H9 (cell line): ENCODE data around the gene CLCN2. TPM values are rescaled to one million over a fixed set of nuclear protein-coding genes. Genes with fewer than 3 reads are reported as not detected.
A peak's percentile ranks its signal among the peaks of the same experiment; 100 is the strongest.

ENCODE experiments used
- DNase-seq: peaks from one replicate; pipeline ENCODE4 v3.0.0-alpha.2; 2017
- H2AFZ ChIP-seq: one replicate; pipeline ENCODE4 v1.6.1; 2013; ENCODE audit warnings: mild to moderate bottlenecking, low read length, control low read depth, moderate library complexity
- H2AK5ac ChIP-seq: 2 replicates; pipeline ENCODE4 v1.6.1; 2013; ENCODE audit warnings: low read length, control low read depth, mixed read lengths; ENCODE audit not compliant: insufficient read length
- H2BK120ac ChIP-seq: one replicate; pipeline ENCODE4 v1.6.1; 2013; ENCODE audit warnings: low read depth, mild to moderate bottlenecking, low read length, control low read depth, inconsistent platforms; ENCODE audit not compliant: poor library complexity, severe bottlenecking
- H2BK12ac ChIP-seq: 2 replicates; pipeline ENCODE4 v1.6.1; 2013; ENCODE audit warnings: low read length, control low read depth, mixed read lengths, low read depth; ENCODE audit not compliant: insufficient read length
- H2BK15ac ChIP-seq: 2 replicates; pipeline ENCODE4 v1.6.1; 2013; ENCODE audit warnings: low read depth, low read length, control low read depth
- H2BK20ac ChIP-seq: one replicate; pipeline ENCODE4 v1.6.1; 2013; ENCODE audit warnings: low read depth, mild to moderate bottlenecking, low read length, control low read depth, inconsistent platforms; ENCODE audit not compliant: poor library complexity, severe bottlenecking
- H2BK5ac ChIP-seq: 2 replicates; pipeline ENCODE4 v1.6.1; 2013; ENCODE audit warnings: low read length, control low read depth, mixed read lengths; ENCODE audit not compliant: insufficient read length
- H3K14ac ChIP-seq: 2 replicates; pipeline ENCODE4 v1.6.1; 2013; ENCODE audit warnings: low read length, control low read depth; ENCODE audit not compliant: insufficient read depth
- H3K18ac ChIP-seq: 2 replicates; pipeline ENCODE4 v1.6.1; 2013; ENCODE audit warnings: low read depth, mild to moderate bottlenecking, mixed read lengths, low read length, control low read depth; ENCODE audit not compliant: insufficient read length
- H3K23ac ChIP-seq: 2 replicates; pipeline ENCODE4 v1.6.1; 2013; ENCODE audit warnings: low read length, control low read depth, mixed read lengths, low read depth; ENCODE audit not compliant: insufficient read length
- H3K23me2 ChIP-seq: 2 replicates; pipeline ENCODE4 v1.6.1; 2013; ENCODE audit warnings: low read depth, mild to moderate bottlenecking, mixed read lengths, low read length, control low read depth; ENCODE audit not compliant: insufficient read length, poor library complexity, severe bottlenecking
- H3K27ac ChIP-seq: 2 replicates; pipeline ENCODE4 v1.5.1; 2013; ENCODE audit warnings: low read length, control low read depth, mixed read lengths, low read depth; ENCODE audit not compliant: insufficient read length
- H3K27me3 ChIP-seq: 2 replicates; pipeline ENCODE4 v1.6.1; 2013; ENCODE audit warnings: low read length, control low read depth, inconsistent platforms; ENCODE audit not compliant: insufficient read depth
- H3K4ac ChIP-seq: 2 replicates; pipeline ENCODE4 v1.6.1; 2013; ENCODE audit warnings: low read depth, mild to moderate bottlenecking, control low read depth, inconsistent platforms, low read length, moderate library complexity
- H3K4me1 ChIP-seq: 2 replicates; pipeline ENCODE4 v1.6.1; 2013; ENCODE audit warnings: low read length, control low read depth, inconsistent platforms; ENCODE audit not compliant: insufficient read depth
- H3K4me2 ChIP-seq: 2 replicates; pipeline ENCODE4 v1.6.1; 2013; ENCODE audit warnings: low read length, control low read depth, mixed read lengths; ENCODE audit not compliant: insufficient read length, insufficient read depth
- H3K56ac ChIP-seq: 2 replicates; pipeline ENCODE4 v1.6.1; 2013; ENCODE audit warnings: low read depth, mild to moderate bottlenecking, mixed read lengths, low read length, control low read depth; ENCODE audit not compliant: insufficient read length
- H3K79me1 ChIP-seq: 2 replicates; pipeline ENCODE4 v1.6.1; 2013; ENCODE audit warnings: low read depth, mild to moderate bottlenecking, moderate library complexity, low read length, control low read depth, inconsistent platforms; ENCODE audit not compliant: insufficient read depth, poor library complexity, severe bottlenecking
- H3K79me2 ChIP-seq: 2 replicates; pipeline ENCODE4 v1.6.1; 2013; ENCODE audit warnings: low read length, control low read depth, inconsistent platforms; ENCODE audit not compliant: insufficient read depth
- H3K9ac ChIP-seq: 2 replicates; pipeline ENCODE4 v1.6.1; 2013; ENCODE audit warnings: low read length, control low read depth, mixed read lengths; ENCODE audit not compliant: insufficient read length; ENCODE audit errors: extremely low read depth
- H3K9me3 ChIP-seq: one replicate; pipeline ENCODE4 v1.6.1; 2013; ENCODE audit warnings: low read depth, low read length, inconsistent platforms; ENCODE audit not compliant: control insufficient read depth
- H3T11ph ChIP-seq: one replicate; pipeline ENCODE4 v1.6.1; 2013; ENCODE audit warnings: mild to moderate bottlenecking, low read length, control low read depth, inconsistent platforms
- H4K20me1 ChIP-seq: one replicate; pipeline ENCODE4 v1.6.1; 2013; ENCODE audit not compliant: control insufficient read depth, insufficient read length, insufficient read depth
- H4K5ac ChIP-seq: 2 replicates; pipeline ENCODE4 v1.6.1; 2013; ENCODE audit warnings: low read depth, mild to moderate bottlenecking, mixed read lengths, low read length, control low read depth; ENCODE audit not compliant: insufficient read length
- H4K8ac ChIP-seq: replicated peaks from 2 replicates; pipeline ENCODE4 v1.6.1; 2013; ENCODE audit warnings: low read length, control low read depth, mixed read lengths, low read depth; ENCODE audit not compliant: insufficient read length
- H4K91ac ChIP-seq: 2 replicates; pipeline ENCODE4 v1.6.1; 2013; ENCODE audit warnings: low read depth, mild to moderate bottlenecking, moderate library complexity, mixed read lengths, low read length, control low read depth; ENCODE audit not compliant: insufficient read length
- H3K27ac Mint-ChIP-seq, 3 experiments: 2 replicates in 2 of 3; 3 replicates in 1 of 3; pipeline ENCODE4 v1.8.0; 2020 to 2021; ENCODE audit warnings: mixed read lengths in 3 of 3, mild to moderate bottlenecking in 1 of 3, moderate library complexity in 1 of 3
- H3K27me3 Mint-ChIP-seq: 2 replicates; pipeline ENCODE4 v1.8.0; 2021; ENCODE audit warnings: low read depth, mild to moderate bottlenecking, moderate library complexity, mixed read lengths
- H3K36me3 Mint-ChIP-seq, 3 experiments: 2 replicates in 2 of 3; 3 replicates in 1 of 3; pipeline ENCODE4 v1.8.0; 2020 to 2021; ENCODE audit warnings: low read depth in 3 of 3, mixed read lengths in 3 of 3; ENCODE audit not compliant: insufficient read depth in 1 of 3
- H3K4me1 Mint-ChIP-seq, 2 experiments: 2 replicates each; pipeline ENCODE4 v1.8.0; 2020; ENCODE audit warnings: mixed read lengths in 2 of 2
- H3K4me3 Mint-ChIP-seq, 2 experiments: 2 replicates in 1 of 2; 3 replicates in 1 of 2; pipeline ENCODE4 v1.8.0; 2020 to 2021; ENCODE audit warnings: mild to moderate bottlenecking in 2 of 2, mixed read lengths in 2 of 2, moderate library complexity in 1 of 2
- H3K9me3 Mint-ChIP-seq, 2 experiments: 2 replicates in 1 of 2; 3 replicates in 1 of 2; pipeline ENCODE4 v1.8.0; 2020; ENCODE audit warnings: mild to moderate bottlenecking in 2 of 2, mixed read lengths in 2 of 2, moderate library complexity in 1 of 2
- CTCF ChIP-seq: fragments of 200-600 bp; sonication (generic); conservative IDR thresholded peaks from 3 replicates; pipeline ENCODE4 v1.8.0; 2021; ENCODE audit warnings: antibody characterized with exemption, mild to moderate bottlenecking
- WGBS: extraction: QIAGEN DNeasy Blood & Tissue Kit; methylation state at CpG from one replicate; pipeline ENCODE4 v1.1.7; 2013; ENCODE audit warnings: missing lambda C conversion rate, low lambda C conversion rate, mixed read lengths; ENCODE audit not compliant: insufficient read length; ENCODE audit errors: extremely low coverage; 5-methylcytosine and 5-hydroxymethylcytosine counted together
- total RNA-seq: library from RNA; stranded (reverse); gene quantifications from 2 replicates; pipeline ENCODE4 v1.2.1, GENCODE V29; 2021

Gene CLCN2
- total RNA-seq, 1 experiment from 2014 or later = 17.2 TPM

DNA sequence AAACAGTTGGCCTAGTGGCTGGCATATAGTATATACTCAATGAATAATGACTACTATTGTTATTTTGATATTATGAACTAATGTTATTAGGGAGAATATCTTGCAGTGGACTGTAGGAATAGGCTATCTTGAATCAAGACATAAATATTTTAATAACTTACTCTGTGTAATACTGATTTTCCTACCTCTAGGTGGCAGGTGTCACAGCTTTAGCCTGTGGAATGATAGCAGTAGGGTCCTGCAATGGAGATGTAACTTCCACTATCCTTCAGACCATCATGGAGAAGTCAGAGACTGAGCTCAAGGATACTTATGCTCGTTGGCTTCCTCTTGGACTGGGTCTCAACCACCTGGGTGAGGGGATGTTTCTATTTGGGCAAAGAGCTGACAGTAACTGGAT lies 55.8 kb downstream of the CLCN2 start:
- no peak overlapping the region for H3K14ac ChIP-seq
- no peak overlapping the region for H3K27ac ChIP-seq
- H2AFZ ChIP-seq = no peak overlapping the region
- Mint-ChIP-seq H3K36me3 (peaks cover 77 to 95% (median 87%) of the 10 kb centered on the region in 3 experiments), H3K27me3 (no peaks in the 10 kb centered on the region), H3K4me3 (no peak overlapping the region), H3K9me3 (no peaks in the 10 kb centered on the region; a peak in 1 of 5 replicates), H3K27ac (no peak overlapping the region), H3K4me1 (peaks cover 0 to 1% of the 10 kb centered on the region in 2 experiments; a peak in 2 of 4 replicates)
- H2BK12ac ChIP-seq = no peak overlapping the region
- peaks cover 2% of the 10 kb centered on the region for H4K20me1 ChIP-seq
- H3K56ac ChIP-seq = no peak overlapping the region
- no peaks in the 10 kb centered on the region for H3K9me3 ChIP-seq
- no peak overlapping the region for H2AK5ac ChIP-seq
- no peak overlapping the region for H3K23ac ChIP-seq
- H2BK20ac ChIP-seq = no peak overlapping the region
- no CpG with 5 or more reads among the region's 1 CpG for WGBS
- no peak overlapping the region for H3K18ac ChIP-seq
- H3K4me1 ChIP-seq = no peaks in the 10 kb centered on the region
- no peak overlapping the region for H2BK120ac ChIP-seq
- no peak overlapping the region for H3T11ph ChIP-seq
- no peak overlapping the region for H4K5ac ChIP-seq
- H3K27me3 ChIP-seq = no peaks in the 10 kb centered on the region
- H3K79me1 ChIP-seq = no peaks in the 10 kb centered on the region
- no peak overlapping the region for H3K4me2 ChIP-seq
- peak; percentile 54 for TF ChIP-seq CTCF
- H3K23me2 ChIP-seq = no peaks in the 10 kb centered on the region
- DNase-seq = no peak
- no peak overlapping the region for H3K9ac ChIP-seq
- H3K79me2 ChIP-seq = no peaks in the 10 kb centered on the region
- H3K4ac ChIP-seq = no peak overlapping the region
- no peak overlapping the region for H4K8ac ChIP-seq
- no peak overlapping the region for H2BK5ac ChIP-seq
- no peak overlapping the region for H2BK15ac ChIP-seq
- H4K91ac ChIP-seq = no peak overlapping the region
